ENCODE results near the gene SIGLEC8.

DNA sequence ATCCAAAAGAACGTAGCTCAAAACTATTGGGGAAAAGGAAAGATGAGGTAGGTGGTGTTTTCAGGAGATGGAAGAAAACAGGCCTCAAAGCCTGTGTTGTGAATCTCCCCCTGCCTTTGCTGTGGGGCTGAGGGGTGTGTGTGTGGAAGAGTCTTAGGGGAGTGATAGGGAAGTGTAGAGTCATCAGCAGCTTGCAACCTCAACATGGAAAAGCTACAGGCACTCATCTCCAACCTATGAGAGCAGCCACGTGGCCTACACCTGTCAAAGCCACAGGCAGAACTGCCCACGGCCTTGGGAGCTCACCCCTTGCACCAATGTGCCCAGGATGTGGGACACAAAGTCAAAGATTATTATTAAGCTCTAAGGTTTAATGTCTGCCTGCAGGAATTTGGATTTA lies 47.6 kb upstream of the SIGLEC8 start:
- TF ChIP-seq EZH2 (IDR thresholded peaks at IDR 0.05): no peak
- TF ChIP-seq, protein P1, sequence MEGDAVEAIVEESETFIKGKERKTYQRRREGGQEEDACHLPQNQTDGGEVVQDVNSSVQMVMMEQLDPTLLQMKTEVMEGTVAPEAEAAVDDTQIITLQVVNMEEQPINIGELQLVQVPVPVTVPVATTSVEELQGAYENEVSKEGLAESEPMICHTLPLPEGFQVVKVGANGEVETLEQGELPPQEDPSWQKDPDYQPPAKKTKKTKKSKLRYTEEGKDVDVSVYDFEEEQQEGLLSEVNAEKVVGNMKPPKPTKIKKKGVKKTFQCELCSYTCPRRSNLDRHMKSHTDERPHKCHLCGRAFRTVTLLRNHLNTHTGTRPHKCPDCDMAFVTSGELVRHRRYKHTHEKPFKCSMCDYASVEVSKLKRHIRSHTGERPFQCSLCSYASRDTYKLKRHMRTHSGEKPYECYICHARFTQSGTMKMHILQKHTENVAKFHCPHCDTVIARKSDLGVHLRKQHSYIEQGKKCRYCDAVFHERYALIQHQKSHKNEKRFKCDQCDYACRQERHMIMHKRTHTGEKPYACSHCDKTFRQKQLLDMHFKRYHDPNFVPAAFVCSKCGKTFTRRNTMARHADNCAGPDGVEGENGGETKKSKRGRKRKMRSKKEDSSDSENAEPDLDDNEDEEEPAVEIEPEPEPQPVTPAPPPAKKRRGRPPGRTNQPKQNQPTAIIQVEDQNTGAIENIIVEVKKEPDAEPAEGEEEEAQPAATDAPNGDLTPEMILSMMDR (IDR thresholded peaks at IDR 0.05 in 2 of 3, conservative IDR thresholded peaks at IDR 0.05 in 1 of 3; ENCODE audit: borderline replicate concordance in 1 of 3, insufficient read depth in 1 of 3, low read depth in 2 of 3, low read length in 2 of 3): no peak
- TF ChIP-seq, protein P2, sequence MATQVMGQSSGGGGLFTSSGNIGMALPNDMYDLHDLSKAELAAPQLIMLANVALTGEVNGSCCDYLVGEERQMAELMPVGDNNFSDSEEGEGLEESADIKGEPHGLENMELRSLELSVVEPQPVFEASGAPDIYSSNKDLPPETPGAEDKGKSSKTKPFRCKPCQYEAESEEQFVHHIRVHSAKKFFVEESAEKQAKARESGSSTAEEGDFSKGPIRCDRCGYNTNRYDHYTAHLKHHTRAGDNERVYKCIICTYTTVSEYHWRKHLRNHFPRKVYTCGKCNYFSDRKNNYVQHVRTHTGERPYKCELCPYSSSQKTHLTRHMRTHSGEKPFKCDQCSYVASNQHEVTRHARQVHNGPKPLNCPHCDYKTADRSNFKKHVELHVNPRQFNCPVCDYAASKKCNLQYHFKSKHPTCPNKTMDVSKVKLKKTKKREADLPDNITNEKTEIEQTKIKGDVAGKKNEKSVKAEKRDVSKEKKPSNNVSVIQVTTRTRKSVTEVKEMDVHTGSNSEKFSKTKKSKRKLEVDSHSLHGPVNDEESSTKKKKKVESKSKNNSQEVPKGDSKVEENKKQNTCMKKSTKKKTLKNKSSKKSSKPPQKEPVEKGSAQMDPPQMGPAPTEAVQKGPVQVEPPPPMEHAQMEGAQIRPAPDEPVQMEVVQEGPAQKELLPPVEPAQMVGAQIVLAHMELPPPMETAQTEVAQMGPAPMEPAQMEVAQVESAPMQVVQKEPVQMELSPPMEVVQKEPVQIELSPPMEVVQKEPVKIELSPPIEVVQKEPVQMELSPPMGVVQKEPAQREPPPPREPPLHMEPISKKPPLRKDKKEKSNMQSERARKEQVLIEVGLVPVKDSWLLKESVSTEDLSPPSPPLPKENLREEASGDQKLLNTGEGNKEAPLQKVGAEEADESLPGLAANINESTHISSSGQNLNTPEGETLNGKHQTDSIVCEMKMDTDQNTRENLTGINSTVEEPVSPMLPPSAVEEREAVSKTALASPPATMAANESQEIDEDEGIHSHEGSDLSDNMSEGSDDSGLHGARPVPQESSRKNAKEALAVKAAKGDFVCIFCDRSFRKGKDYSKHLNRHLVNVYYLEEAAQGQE (IDR thresholded peaks at IDR 0.05; ENCODE audit: low read depth): no peak
- TF ChIP-seq POLR2A (IDR thresholded peaks at IDR 0.05; ENCODE audit: borderline replicate concordance, extremely low read depth, insufficient read depth, insufficient read length): no peak
- no peak for TF ChIP-seq ZFX (IDR thresholded peaks at IDR 0.05)
- TF ChIP-seq, protein P3, sequence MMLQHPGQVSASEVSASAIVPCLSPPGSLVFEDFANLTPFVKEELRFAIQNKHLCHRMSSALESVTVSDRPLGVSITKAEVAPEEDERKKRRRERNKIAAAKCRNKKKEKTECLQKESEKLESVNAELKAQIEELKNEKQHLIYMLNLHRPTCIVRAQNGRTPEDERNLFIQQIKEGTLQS (IDR thresholded peaks at IDR 0.05): no peak
- no peak for TF ChIP-seq ELF1 (IDR thresholded peaks at IDR 0.05; ENCODE audit: borderline replicate concordance, low read depth)
- TF ChIP-seq, protein P4, sequence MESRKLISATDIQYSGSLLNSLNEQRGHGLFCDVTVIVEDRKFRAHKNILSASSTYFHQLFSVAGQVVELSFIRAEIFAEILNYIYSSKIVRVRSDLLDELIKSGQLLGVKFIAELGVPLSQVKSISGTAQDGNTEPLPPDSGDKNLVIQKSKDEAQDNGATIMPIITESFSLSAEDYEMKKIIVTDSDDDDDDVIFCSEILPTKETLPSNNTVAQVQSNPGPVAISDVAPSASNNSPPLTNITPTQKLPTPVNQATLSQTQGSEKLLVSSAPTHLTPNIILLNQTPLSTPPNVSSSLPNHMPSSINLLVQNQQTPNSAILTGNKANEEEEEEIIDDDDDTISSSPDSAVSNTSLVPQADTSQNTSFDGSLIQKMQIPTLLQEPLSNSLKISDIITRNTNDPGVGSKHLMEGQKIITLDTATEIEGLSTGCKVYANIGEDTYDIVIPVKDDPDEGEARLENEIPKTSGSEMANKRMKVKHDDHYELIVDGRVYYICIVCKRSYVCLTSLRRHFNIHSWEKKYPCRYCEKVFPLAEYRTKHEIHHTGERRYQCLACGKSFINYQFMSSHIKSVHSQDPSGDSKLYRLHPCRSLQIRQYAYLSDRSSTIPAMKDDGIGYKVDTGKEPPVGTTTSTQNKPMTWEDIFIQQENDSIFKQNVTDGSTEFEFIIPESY (IDR thresholded peaks at IDR 0.05; ENCODE audit: extremely low read depth, insufficient replicate concordance, low read length): no peak
- no peak for TF ChIP-seq POLR2AphosphoS5 (IDR thresholded peaks at IDR 0.05; ENCODE audit: low read depth, low read length)
- TF ChIP-seq, protein P5, sequence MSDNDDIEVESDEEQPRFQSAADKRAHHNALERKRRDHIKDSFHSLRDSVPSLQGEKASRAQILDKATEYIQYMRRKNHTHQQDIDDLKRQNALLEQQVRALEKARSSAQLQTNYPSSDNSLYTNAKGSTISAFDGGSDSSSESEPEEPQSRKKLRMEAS (IDR thresholded peaks at IDR 0.05): no peak
- TF ChIP-seq TCF7L2 (IDR thresholded peaks at IDR 0.05; ENCODE audit: borderline replicate concordance, extremely low read depth, insufficient read depth, insufficient read length): no peak
